ENCODE results near the gene VAV2.
A peak's percentile ranks its signal among the peaks of the same experiment; 100 is the strongest.
"Not testable (repeated sequence)": the region's sequence is repeated elsewhere in the genome, so short reads cannot be mapped to it uniquely, and the experiment has no call there.

Gene VAV2

DNA sequence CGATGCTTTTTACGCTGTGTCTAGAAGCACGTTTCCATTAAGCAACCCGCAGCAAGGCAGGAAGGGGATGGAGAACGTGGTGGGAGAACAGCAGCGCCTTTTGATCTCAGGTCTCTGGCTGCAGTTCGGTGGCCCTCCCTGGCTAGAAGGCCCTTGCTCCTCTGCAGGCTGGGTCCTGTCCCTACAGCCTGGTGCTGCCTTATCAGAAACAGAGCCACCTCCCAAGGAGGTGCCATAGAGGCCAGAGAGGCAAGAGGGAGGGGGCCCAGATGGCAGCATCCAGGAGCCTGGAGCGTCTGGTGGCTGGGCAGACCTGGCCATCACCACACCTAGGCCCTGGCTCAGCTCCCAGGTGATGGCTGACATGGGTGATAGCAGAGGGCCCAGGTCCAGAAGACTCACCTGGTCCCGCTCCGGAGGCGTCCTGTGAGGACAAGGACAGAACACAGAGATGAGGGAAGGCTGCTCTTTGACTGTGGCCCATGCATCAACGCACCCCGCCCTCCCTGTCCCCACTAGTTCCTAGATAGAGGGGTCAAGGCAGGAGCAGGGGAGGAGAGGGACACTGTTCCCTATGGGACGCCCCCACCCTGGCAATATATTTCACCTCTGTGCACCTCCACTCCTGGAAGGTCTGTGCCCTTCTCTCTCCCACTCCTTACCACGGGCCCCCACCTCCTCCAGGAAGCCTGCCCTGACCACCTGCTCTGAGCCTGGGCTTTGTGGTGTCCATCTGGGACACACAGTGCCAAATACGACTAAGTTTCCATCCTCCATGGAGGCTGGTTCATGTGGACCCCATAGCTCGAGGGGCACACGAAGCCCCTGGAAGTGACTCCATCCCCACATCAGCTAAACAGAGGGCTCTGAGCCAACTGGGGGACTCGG, 212.4 kb downstream of the VAV2 start:
- DNase-seq, result no peak

DNA sequence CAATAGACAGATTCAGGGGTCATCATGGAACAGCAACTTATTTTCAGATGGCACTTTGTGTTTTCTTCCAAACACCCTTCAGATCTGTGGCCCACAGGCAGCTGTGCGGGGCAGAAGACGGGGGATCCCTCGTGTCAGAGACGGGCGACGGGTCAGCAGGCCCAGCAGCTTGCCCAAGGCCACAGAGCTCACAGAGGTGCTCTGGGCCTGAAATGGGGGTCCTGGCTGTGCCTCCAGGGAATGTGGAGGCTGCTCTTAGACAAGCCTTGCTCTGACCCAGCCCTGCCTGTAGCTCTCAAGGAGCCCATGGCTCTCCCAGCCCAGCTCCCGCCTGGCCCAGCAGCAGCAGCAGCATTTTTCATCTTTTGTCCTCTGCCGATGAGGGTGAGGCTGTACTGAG, 213.0 kb downstream of the VAV2 start:
- no peak for DNase-seq

DNA sequence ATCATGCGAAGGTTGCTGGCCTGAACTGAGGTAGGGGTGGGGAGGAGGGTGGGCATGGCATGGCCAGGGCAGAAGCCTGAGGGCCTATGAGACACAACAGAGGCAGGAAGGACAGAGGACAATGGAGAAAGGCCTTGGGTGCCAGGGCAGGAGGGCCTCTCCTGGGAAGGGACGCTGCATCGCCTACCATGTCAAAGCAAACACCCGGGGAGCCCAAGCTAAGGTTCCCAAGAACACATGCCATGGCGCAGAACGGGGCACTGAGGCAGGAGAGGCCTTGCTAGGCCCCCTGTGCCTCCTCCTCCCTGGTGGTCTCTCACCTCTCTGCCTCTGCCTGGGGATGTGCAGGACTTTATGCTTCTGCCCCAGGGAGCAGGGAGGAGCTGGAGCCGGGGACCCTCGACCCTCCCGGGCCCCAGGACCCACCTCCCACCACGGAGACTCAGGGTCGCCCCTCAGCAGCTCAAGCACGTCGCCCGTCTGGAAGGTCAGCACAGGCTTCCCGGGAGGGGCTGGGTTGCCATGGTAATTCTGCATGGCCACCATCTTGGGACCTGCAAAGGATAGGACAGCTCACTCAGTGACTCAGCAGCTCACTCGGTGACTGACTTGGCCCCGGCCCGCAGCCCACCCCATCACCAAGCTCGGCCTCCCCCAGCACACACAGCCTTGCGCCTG, 213.6 kb downstream of the VAV2 start:
- DNase-seq, result no peak

DNA sequence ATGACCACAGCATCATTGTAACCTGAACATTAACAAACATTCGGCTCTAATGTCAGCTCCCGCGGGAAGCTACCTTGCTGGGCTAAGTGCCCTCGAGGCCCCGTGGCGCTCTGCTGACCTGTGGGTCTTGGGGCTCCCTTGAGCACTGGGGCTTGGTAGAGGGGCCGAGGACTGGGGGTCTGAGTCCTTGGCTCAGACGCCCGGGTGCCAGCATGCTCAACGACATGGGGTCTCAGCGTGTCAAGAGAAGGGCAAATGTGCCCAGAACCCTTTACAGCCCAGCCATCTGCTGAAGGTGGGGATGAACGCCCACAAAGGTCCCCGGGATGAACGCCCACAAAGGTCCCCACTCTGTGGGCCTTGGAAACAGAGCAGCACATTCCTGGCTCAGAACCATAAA, 214.3 kb downstream of the VAV2 start:
- no peak for DNase-seq

DNA sequence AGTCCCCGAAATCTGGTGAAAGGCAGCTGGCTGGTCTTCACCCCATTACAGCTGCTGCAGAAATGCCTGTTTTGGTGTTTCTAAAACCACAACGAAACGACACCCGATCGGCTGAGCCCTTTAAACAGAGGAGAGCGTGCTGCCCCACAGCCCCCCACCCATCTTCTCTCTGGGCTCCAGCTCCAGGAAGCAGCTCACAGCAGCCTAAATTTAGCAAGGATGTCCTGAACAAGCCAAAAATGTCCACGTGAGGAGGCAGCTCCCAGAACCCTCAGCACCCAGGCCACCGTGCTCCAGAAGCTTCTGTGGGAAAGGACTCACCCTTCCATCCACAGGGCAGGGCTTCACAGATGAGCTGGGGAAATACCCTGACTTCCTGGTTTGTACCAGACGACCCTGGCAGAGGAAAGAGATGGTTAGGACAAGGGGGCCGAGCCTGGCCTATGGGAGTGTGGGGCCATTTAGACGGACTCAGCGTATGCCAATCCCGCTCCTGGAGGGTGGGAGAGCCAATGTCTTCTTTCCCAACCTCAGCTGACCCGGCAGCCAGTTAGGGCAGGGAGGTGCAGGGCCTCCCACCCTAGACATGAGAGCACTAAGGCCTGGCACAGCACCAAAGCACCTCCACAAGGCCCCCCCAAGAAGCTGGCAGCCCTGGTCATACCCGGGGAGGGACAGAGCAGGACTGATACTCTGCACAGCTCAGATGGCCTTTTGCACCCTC, 214.9 kb downstream of the VAV2 start:
- no peak for DNase-seq

DNA sequence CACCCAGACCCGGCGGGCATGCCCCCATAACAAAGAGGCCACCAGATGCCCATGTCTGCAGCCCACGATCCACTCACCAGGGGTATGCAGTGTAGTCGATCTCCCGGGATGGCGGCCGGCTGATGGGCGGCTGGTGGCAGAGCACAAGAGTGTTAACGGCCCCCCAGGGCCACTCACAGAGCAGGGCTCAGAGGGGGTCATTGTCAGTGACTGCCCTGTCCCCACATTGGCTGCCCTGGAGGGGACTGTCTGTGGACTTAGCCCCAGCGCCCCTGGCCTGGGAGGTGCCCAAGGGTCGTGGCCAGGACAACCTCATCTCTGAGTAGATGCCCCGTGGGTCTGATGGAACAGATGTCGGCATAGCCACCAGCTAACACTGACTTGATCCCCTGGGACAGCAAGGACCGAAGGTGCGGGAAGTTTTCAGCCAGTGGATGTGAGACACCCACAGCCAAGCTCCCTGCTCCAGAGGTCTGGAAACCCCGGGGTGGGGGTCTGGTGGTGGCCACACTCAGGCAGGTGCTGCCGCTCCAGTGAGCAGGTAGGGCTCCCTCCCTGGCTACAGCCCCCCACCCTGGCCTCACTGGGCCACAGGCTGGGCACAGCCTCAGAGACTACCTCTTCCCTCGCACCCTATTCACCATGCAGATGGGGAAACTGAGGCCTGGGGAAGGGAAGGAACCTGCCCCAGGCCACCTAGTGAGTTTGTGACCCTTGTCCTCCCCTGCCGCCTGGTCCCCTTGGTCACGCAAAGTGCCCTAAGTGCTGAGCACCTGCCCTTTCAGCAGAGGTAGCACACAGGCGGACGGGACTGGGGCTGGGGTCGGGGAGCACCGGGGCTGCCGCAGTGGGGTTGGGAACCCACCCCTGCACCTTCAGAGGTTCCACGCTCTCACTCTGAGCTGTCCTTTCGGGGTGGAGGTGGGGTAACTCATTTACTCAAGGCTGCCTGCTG, 215.9 kb downstream of the VAV2 start:
- no peak for DNase-seq

- DNase-seq, result no peak
Measured at GRCh38 chr9:133775291-133775690, 216.8 kb downstream of the VAV2 start.

DNA sequence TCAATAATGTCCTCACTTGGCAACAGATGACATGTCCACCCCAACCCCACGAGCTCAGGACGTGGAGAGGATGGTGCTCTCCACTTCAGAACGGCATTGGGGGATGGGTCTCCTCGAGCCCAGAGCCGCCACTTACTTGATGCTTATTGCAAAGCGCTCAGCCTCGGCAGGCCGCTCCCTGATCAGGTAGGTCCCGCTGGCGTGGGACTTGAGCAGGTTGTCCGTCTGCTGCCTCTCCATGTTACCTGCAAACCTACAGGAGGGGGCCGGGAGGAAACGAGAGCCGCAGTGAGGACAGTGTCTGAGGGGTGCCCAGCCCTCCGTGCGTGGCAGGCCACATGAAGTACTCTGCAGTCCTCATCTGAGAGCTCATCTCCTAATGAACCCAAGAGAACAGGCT, 217.3 kb downstream of the VAV2 start:
- DNase-seq, result no peak

- no peak for DNase-seq
Measured at GRCh38 chr9:133773889-133774655, 218.1 kb downstream of the VAV2 start.

DNA sequence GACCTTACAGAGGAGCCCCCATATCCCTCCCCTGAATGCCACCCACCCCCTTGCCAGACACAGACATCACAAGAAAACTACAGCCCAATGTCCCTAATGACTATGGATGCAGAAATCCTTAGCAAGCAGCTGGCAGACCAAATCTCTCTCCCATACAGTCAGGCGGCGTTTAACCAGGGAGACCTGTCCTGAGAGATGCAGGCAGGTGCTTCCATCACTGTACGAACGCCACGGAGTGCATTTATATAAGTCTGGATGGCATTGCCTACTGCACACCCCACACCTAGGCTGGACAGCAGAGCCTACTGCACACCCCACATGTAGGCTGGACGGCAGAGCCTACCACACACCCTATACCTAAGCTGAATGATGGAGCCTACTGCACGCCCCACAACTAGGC, 219.5 kb downstream of the VAV2 start:
- DNase-seq, result no peak

GRCh38 chr9:133771486-133772482, 220.3 kb downstream of the VAV2 start:
- DNase-seq, result no peak

GRCh38 chr9:133770076-133770777, 221.9 kb downstream of the VAV2 start:
- DNase-seq, result no peak

DNA sequence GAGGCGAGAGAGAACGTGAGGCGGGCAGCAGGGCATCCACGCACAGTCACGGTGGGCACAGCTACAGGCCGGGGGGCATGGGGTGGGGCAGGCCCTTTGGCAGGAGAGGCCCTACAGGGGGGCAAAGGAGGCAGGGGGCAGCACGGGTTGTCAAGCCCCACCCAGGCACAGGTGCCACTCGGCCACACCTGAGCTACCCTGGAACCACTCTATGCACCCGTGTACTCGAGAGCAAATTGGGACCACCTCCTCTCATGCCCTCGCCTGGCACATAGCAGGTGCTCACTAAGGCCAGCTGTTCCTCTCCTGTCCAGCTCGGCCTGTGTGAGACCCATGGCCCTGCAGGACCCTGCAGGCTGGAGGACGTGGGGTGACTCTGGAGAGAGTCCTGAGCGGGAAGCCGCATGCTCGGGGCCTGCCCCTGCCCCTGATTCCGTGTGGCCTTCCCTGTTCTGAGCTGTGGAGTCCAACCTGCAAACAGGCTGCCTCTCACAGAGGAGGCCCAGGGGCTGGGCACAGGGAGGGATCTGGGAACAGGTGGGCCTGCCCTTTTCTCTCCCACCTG, 222.5 kb downstream of the VAV2 start:
- DNase-seq, result no peak

GRCh38 chr9:133768859-133769510, 223.1 kb downstream of the VAV2 start:
- DNase-seq, result peak in 1 of 2 donors; percentile 7

DNA sequence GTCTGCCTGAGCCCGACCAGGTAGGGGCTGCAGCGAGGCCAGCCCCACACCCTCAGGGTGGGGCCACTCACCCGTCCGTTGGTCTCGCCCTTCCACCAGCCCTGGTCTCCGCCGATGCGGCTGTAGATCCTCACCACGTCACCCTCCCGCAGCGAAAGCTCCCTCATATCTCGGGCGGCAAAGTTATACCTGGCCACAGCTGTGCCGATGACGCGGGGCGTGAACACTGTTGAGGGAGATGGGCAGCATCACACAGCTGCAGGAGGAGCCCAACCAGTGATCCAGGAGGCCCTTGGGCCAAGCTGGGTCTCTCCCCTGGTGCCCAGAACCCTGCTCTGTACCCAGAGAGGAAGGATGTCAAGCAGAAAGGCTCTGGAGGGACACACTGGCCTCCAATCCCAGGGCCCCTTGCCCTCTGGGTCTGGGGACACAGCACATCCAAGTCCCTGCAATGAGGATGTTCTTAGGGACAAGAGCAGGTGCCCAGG, 223.7 kb downstream of the VAV2 start:
- DNase-seq, result no peak

DNA sequence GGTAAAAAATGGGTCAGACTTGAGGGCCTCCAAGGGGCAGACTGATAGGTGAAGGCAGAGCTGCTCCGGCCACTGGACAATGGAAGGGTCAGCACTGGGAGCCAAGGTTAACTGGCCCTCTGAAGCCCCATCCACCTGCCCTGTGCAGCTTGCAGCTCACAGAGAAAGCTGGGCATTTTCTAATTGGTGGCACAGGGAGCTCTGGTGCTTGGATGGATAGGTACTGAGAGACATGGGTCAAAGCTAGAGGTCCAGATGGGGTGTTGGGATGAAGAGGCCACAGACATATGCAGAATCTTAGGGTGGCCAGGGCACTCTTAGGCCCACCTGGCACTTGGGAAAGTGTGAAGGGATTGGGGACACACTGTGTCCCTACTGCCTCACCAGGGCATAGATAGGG, 224.5 kb downstream of the VAV2 start:
- no peak for DNase-seq

- DNase-seq, result no peak
Measured at GRCh38 chr9:133767008-133767407, 225.1 kb downstream of the VAV2 start.

GRCh38 chr9:133766234-133766633, 225.9 kb downstream of the VAV2 start:
- DNase-seq, result not testable (repeated sequence)

Data from inflammatory macrophage (primary cell).